Measurements from ENCODE around the gene CNPY3.

GRCh38 chr6:42921801-42922200 is 7.5 kb upstream of the CNPY3 start:
- TF ChIP-seq CTCF (IDR thresholded peaks at IDR 0.05) (no peak), POLR2A (IDR thresholded peaks at IDR 0.05) (no peak), POLR2AphosphoS5 (IDR thresholded peaks at IDR 0.05) (no peak), EP300 (IDR thresholded peaks at IDR 0.05; ENCODE audit: low read depth) (no peak)

Measured in transverse colon (tissue), 4 donors.